Measurements from ENCODE around the gene NXN. TPM values are rescaled to one million over a fixed set of nuclear protein-coding genes. Genes with fewer than 3 reads are reported as not detected.

The NXN gene
- total RNA-seq, 1 experiment from 2014 or later = 57.3 TPM

- BruUV-seq (replicated peaks) = no TSS peak
- H3K4me1 Mint-ChIP-seq (ENCODE audit: insufficient read depth, unreplicated experiment) = peaks cover 26% of the 10 kb centered on the region
- H3K27ac Mint-ChIP-seq (ENCODE audit: low read depth, unreplicated experiment) = no peak overlapping the region
- intact Hi-C loops (cut with micrococcal nuclease) = no loop called here
- H3K27me3 Mint-ChIP-seq (ENCODE audit: insufficient read depth, unreplicated experiment) = no peaks in the 10 kb centered on the region
- H3K9me3 Mint-ChIP-seq (ENCODE audit: unreplicated experiment) = peaks cover 8% of the 10 kb centered on the region
- DNase-seq (ENCODE audit: unreplicated experiment) = no peak
- no peak for TF ChIP-seq CTCF (IDR thresholded peaks at IDR 0.05; ENCODE audit: unreplicated experiment)
- peaks cover 10% of the 10 kb centered on the region for H3K36me3 Mint-ChIP-seq (ENCODE audit: insufficient read depth, unreplicated experiment)
- ChIA-PET CTCF (interaction anchor here (0.6 to 2.1 kb wide), 3 partner anchors 79 to 108 kb away, joined by 3 to 6 read pairs (median 3); no protein-coding TSS in a partner anchor), POLR2A (interaction anchor here (1.3 kb wide), 1 partner anchor 10 kb away, joined by 5 read pairs; no protein-coding TSS in a partner anchor)
- no peak overlapping the region for H3K4me3 Mint-ChIP-seq (ENCODE audit: unreplicated experiment)
Measured at GRCh38 chr17:872855-873254, 106.7 kb downstream of the NXN start.

- H3K27me3 Mint-ChIP-seq (ENCODE audit: insufficient read depth, unreplicated experiment) = no peaks in the 10 kb centered on the region
- no peak overlapping the region for H3K27ac Mint-ChIP-seq (ENCODE audit: low read depth, unreplicated experiment)
- intact Hi-C loops (cut with micrococcal nuclease) = no loop called here
- H3K36me3 Mint-ChIP-seq (ENCODE audit: insufficient read depth, unreplicated experiment) = peaks cover 10% of the 10 kb centered on the region
- H3K9me3 Mint-ChIP-seq (ENCODE audit: unreplicated experiment) = peaks cover 8% of the 10 kb centered on the region
- DNase-seq (ENCODE audit: unreplicated experiment) = no peak
- no peak for TF ChIP-seq CTCF (IDR thresholded peaks at IDR 0.05; ENCODE audit: unreplicated experiment)
- no peak overlapping the region for H3K4me3 Mint-ChIP-seq (ENCODE audit: unreplicated experiment)
- ChIA-PET POLR2A (interaction anchor here (0.6 to 1.3 kb wide), 2 partner anchors 9 to 63 kb away, joined by 3 to 5 read pairs; no protein-coding TSS in a partner anchor), CTCF (interaction anchor here (0.5 to 1.5 kb wide), 4 partner anchors 15 to 284 kb away, joined by 3 to 4 read pairs (median 3); partner anchors contain the start of gene TIMM22)
- no TSS peak for BruUV-seq (replicated peaks)
- H3K4me1 Mint-ChIP-seq (ENCODE audit: insufficient read depth, unreplicated experiment) = peaks cover 25% of the 10 kb centered on the region
Measured at GRCh38 chr17:871751-872519, 107.6 kb downstream of the NXN start.

- ChIA-PET POLR2A (interaction anchor here (0.6 to 1.3 kb wide), 5 partner anchors 10 to 110 kb away, joined by 3 to 4 read pairs (median 3); partner anchors contain the start of genes GLOD4 and NXN), CTCF (interaction anchor here (0.9 to 2.9 kb wide), 2 partner anchors 10 to 110 kb away, joined by 6 to 13 read pairs; partner anchors contain the start of gene NXN)
- peak overlapping the region; percentile 71 for H3K27ac Mint-ChIP-seq (ENCODE audit: low read depth, unreplicated experiment)
- peak; percentile 72 for DNase-seq (ENCODE audit: unreplicated experiment)
- H3K4me3 Mint-ChIP-seq (ENCODE audit: unreplicated experiment) = no peak overlapping the region
- no peak for TF ChIP-seq CTCF (IDR thresholded peaks at IDR 0.05; ENCODE audit: unreplicated experiment)
- peaks cover 25% of the 10 kb centered on the region for H3K4me1 Mint-ChIP-seq (ENCODE audit: insufficient read depth, unreplicated experiment)
- H3K27me3 Mint-ChIP-seq (ENCODE audit: insufficient read depth, unreplicated experiment) = no peaks in the 10 kb centered on the region
- no TSS peak for BruUV-seq (replicated peaks)
- peaks cover 10% of the 10 kb centered on the region for H3K36me3 Mint-ChIP-seq (ENCODE audit: insufficient read depth, unreplicated experiment)
- intact Hi-C loops (cut with micrococcal nuclease) = no loop called here
- peaks cover 8% of the 10 kb centered on the region for H3K9me3 Mint-ChIP-seq (ENCODE audit: unreplicated experiment)
Measured at GRCh38 chr17:869567-870525, 109.7 kb downstream of the NXN start.
